HG03565 (cell line): ENCODE measurements around the gene LGALS14.
"Not testable (repeated sequence)": the region's sequence is repeated elsewhere in the genome, so short reads cannot be mapped to it uniquely, and the experiment has no call there.

ENCODE experiments used
- ATAC-seq: cut with Tn5 transposase; IDR thresholded peaks from one replicate; pipeline ENCODE4 v1.9.1; 2021; ENCODE audit warnings: mild to moderate bottlenecking, moderate library complexity; ENCODE audit not compliant: unreplicated experiment

The LGALS14 gene

DNA sequence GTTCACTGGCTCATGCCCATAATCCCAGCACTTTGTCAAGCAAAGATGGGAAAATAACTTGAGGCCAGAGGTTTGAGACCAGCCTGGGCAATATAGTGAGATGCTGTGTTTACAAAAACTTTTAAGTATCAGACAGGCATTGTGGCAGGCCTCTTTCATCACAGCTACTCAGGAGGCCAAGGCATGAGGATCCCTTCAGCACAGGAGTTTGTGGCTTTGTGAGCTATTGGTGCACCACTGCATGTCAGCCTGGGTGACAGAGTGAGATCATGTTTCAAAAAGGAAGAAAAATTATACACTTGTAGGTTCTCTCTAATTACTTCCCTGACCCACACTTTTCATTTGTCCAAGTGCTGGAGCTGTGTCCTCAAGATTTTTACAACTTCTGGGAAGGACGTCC, 11.5 kb upstream of the LGALS14 start:
- ATAC-seq, result no peak

DNA sequence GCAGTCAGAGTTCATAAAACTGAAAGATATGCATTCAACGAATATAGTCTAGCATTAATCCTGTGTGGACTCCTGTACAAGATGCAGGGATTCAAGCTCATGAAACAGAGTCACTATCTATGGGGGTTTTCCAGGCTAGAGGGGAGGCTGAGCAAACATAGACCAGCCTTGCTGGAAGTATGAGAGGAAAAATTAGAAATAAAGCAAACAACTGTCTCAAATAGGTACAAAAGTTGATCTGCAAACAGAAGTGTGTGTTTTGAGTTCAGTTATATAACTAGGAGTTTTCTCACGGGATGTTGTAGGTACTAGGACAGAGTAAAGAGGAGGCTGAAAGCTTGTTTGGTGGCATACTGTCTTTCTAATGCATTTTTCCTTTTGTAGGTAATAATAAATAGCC, 8.5 kb upstream of the LGALS14 start:
- ATAC-seq, result no peak

GRCh38 chr19:39696387-39696786, 7.9 kb upstream of the LGALS14 start:
- no peak for ATAC-seq

DNA sequence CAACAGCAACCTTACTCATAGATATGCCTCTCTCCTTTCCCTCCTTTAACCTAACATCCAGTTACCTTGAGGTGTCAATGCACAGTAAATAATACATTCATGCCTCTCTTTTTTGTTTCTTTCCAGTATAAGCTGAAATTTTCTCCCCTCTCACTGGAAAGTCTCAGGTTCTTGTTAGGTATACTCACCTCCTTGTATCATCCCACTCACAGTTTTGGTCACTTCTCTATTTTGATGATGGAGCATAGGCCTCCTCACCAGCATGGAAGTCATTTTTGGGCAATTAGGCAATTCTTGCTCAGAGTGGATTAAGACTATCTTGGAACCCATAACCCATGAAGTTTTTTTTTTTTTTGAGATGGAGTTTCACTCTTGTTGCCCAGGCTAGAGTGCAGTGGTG, 5.7 kb upstream of the LGALS14 start:
- no peak for ATAC-seq

DNA sequence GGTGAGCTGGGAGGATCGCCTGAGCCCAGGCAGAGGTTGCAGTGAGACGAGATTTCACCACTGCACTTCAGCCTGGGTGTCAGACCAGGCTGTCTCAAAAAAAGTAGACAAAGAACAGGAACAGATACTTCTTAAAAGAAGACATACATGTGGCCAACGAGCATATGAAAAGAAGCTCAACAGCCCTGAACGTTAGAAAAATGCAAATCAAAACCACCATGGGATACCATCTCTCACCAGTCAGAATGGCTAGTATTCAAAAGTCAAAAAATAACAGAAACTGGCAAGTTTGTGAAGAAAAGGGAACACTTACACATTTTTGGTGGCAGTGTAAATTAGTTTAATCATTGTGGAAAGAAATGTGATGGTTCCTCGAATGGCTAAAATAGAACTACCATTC, 3.0 kb upstream of the LGALS14 start:
- peak; percentile 46 for ATAC-seq

DNA sequence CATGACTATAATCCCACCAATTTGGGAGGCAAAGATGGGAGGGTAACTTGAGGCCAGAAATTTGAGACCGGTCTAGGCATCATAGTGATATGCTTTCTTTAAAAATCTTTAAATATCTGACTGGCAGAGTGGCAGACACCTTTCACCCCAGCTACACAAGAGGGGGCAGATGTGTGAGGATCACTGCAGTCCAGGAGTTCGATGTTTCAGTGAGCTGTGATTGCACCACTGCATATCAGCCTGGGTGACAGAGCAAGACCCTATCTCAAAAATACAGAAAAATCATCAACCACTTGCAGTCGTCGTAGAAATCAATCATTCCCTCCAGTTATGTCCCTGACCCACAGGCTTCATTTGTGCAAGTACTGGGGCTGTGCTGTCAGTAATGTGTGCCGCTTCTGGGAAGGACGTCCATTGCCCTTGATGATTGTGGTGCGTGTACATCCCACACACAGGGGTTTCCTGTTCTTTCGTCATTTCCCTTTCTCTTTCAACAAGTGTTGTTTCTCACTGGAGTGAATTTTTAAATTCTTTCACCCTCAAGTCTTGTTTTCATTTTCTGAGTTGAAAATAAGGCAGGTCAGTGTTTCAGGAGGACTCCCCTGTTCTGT, 1.4 kb downstream of the LGALS14 start:
- ATAC-seq, result no peak

DNA sequence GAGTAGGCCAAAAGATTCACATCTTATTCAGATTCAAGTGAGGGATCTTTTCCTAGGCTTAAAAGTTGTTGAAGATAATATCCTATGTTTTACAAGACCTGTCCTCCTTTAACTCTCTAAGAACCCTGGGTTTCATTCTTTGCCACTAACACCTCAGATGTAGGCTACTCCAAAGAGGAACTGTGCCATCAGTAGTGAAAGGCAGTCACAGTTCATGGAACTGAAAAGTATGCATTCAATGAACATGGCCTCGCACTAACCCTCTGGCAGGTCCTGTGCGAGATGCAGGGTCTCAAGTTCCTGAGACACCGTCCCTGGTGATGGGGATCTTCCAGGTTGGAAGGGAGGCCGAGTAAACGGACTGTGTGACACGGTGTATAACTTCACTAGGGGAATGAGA, 4.3 kb downstream of the LGALS14 start:
- no peak for ATAC-seq

DNA sequence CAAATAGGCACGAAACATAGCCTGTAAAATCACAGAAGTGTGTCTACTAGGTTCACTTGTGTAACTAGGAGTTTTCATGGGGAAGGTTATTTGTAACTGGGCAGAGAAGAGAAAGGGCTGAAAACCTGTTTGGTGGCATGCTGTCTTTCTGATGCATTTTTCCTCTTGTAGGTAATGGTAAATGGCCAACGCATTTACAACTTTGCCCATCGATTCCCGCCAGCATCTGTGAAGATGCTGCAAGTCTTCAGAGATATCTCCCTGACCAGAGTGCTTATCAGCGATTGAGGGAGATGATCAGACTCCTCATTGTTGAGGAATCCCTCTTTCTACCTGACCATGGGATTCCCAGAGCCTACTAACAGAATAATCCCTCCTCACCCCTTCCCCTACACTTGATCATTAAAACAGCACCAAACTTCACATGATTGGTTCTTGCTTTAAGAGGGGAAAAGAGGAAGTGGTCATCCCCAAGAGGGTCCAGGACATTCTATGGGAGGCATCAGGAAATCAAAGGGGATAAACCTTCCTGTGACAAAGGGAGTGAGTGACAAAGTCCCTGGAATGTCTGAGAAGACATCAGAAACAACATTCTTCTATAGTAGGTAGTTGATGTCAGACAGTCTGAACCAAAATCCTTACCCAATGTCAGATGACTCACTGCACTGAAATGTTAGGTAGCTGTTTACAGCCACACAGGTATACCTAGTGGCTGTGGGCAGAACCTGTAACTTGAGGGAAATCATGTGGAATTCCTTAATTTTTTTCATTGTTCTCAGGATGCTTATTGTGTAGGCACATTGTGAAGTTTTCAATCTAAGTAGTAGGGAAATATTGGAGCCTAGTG, 5.0 kb downstream of the LGALS14 start:
- ATAC-seq, result no peak

DNA sequence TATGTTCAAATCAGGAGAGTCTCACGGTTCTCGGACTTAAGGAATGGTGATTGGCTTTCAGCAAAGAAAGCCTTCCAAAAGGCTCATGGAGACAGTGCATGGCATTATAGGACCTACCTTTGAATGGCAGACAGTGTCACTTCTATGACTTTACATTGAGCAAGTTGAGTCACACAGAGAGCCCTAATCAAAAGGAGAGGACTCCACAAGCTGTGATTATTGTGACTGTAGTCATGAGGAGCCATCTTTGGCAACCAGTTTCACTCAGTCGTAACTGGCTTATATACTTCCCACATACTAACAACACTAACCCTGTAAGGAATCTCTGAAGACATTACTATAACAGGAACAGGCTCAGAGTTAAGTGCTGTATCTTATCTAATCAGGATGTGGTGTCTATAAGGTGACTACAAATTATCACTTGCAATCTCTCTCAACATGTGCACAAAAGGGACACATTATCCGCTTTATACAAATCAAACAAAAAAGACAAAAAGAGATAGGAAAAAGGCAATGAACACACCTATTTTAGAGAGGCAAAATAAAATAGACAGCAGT, 6.1 kb downstream of the LGALS14 start:
- ATAC-seq, result no peak

DNA sequence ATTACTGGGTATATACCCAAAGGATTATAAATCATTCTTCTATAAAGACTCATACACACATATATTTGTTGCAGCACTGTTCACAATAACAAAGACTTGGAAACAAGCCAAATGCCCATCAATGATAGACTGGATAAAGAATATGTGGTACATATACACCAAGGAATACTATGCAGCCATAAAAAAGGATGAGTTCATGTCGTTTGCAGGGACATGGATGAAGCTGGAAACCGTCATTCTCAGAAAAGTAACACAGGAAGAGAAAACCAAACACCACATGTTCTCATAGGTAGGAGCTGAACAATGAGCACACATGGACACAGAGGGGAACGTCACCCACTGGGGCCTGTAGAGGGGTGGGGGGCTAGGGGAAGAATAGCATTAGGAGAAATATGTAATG, 15.9 kb downstream of the LGALS14 start:
- ATAC-seq, result not testable (repeated sequence)

- ATAC-seq, result no peak
These were observed 21.7 kb downstream of the LGALS14 start for GRCh38 chr19:39725995-39726394.

GRCh38 chr19:39727070-39727800, 23.0 kb downstream of the LGALS14 start:
- no peak for ATAC-seq

GRCh38 chr19:39728040-39728439, 23.8 kb downstream of the LGALS14 start:
- no peak for ATAC-seq

DNA sequence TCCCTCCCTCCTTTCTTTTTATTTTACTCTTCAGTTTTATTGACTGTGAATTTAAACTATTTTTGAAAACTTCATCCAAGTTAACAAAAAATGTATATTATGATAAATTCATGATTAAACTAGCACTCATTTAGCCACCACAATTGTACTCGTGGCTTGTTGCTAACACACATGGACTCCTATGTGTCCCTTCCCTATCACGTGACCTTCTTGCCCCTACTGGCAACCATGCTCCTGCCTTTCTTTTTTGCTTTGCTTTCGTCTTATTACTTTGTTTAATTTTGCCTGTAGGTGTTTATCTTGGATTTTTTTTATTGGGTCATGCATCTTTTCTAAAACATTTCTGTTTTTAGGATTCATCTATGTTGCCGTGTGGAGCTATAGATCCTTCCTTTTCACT, 25.3 kb downstream of the LGALS14 start:
- ATAC-seq, result no peak

DNA sequence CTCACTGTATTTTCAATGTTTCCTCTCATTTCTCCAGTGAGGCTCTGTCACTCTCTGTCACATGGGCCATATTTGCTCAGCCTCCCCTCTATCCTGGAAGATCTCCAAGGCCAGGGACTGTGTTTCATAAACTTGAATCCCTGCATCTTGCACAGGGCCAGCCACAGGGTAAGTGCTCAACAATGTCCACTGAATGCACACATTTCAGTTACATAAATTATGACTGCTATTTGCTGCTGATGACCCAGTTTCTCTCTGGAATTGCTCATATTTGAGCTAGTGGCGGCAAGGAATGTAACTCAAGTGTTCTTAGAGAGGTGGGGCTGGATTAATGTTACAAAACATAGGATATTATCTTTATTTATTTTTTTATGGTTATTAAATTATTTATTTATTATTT, 27.4 kb downstream of the LGALS14 start:
- no peak for ATAC-seq

- ATAC-seq, result no peak
These were observed 29.6 kb downstream of the LGALS14 start for GRCh38 chr19:39733841-39734240.

GRCh38 chr19:39735688-39736087, 31.4 kb downstream of the LGALS14 start:
- no peak for ATAC-seq

DNA sequence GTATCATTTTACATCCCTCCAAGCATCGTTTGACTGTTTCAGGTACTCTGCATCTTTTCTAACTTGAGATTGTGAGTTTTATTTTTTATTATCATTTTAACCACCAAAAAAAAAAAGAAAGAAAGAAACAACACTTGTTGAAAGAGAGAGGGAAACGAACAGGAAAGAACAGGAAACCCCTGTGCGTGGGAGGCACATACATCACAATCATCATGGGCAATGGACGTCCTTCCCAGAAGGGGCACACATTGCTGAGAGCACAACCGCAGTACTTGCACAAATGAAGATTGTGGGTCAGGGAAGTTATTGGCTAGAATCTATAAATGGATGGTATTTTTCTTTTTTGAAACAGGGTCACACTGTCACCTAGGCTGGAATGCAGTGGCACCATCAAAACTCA, 31.8 kb downstream of the LGALS14 start:
- no peak for ATAC-seq

DNA sequence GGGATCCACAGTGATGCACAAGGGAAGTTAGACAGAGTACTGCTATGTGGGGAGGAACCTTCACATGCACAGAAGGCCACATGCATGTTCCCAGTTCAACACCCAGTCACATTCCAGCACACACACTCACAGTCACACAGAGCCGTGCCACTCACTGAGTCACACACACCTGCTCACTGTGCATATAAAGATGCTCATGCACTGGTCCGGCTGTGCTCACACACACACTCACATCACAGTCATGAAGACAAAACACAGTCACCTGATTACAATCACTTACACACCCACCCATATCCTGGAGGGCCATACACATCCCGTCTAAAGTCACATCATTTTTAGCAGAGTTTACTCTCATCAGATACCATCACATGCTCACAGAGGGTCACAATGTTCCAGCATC, 33.1 kb downstream of the LGALS14 start:
- no peak for ATAC-seq

DNA sequence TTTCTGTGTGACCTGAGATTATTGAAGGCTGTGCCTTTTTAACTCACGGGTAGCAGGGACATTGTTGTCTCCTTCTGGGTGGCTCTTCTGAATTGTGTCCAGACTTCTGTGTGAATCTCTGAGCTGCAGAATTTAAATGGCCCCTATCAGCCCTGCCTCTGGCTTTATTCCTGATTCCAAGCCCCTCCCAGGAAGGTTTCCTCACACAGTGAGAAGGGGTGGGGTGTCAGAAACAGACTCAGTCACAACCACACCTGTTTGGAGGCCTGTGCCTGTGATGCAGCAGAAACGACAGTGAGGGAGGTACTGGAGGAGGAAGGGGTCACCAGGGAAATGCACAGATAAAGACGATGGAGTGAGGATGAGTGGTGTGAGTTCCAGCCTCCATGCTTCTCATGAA, 33.6 kb downstream of the LGALS14 start, which contains the start of gene CLC:
TSS of gene CLC (minus strand) at position 139 of the 400 bp plus-strand sequence. CDS start at position 62, 77 bp downstream.
- no peak for ATAC-seq

DNA sequence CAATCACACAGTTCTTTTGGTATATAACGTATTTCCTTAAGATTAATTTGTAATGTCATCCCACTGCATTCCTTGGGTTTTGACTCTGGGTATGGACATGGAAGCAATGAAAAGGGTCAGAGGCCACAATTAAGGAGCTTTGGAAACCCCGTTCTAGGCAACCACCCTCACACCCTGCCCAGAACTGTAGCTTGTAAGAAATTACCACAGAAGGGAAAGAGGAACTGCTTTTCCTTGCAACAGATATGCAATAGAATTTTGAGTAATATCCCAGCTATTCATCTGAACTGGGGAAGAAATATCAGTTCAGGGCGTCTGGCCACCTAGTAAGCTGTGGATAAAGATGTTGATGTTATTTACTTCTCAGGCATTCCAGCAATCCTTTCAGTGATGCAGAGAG, 34.5 kb downstream of the LGALS14 start:
- no peak for ATAC-seq
